Measurements from ENCODE around the gene AGRN.

Gene AGRN

GRCh38 chr1:1039145-1039910, 19.4 kb downstream of the AGRN start:
- no peak for DNase-seq

GRCh38 chr1:1040004-1040991, 20.4 kb downstream of the AGRN start:
- DNase-seq = peak; percentile 80 to 86

- no peak for DNase-seq
Observed at GRCh38 chr1:1041092-1041523, 21.2 kb downstream of the AGRN start.

- DNase-seq = no peak
Observed at GRCh38 chr1:1041873-1042272, 22.0 kb downstream of the AGRN start.

- no peak for DNase-seq
Observed at GRCh38 chr1:1042835-1043234, 22.9 kb downstream of the AGRN start.

- DNase-seq = no peak
Observed at GRCh38 chr1:1043411-1043810, 23.5 kb downstream of the AGRN start.

GRCh38 chr1:1043921-1044320, 24.0 kb downstream of the AGRN start:
- DNase-seq = no peak

GRCh38 chr1:1044455-1045078, 24.6 kb downstream of the AGRN start:
- DNase-seq = no peak

- DNase-seq = no peak
Observed at GRCh38 chr1:1045129-1045528, 25.2 kb downstream of the AGRN start.

- no peak for DNase-seq
Observed at GRCh38 chr1:1046243-1046642, 26.3 kb downstream of the AGRN start.

- no peak for DNase-seq
Observed at GRCh38 chr1:1046767-1047166, 26.8 kb downstream of the AGRN start.

- DNase-seq = no peak
Observed at GRCh38 chr1:1047407-1047806, 27.5 kb downstream of the AGRN start.

- no peak for DNase-seq
Observed at GRCh38 chr1:1047963-1048362, 28.0 kb downstream of the AGRN start.

GRCh38 chr1:1048765-1049164, 28.8 kb downstream of the AGRN start:
- DNase-seq = no peak

- no peak for DNase-seq
Observed at GRCh38 chr1:1049318-1050165, 29.6 kb downstream of the AGRN start.

- DNase-seq = no peak
Observed at GRCh38 chr1:1050577-1051052, 30.7 kb downstream of the AGRN start.

- DNase-seq = no peak
Observed at GRCh38 chr1:1051127-1051810, 31.3 kb downstream of the AGRN start.

- no peak for DNase-seq
Observed at GRCh38 chr1:1052003-1052840, 32.3 kb downstream of the AGRN start.

GRCh38 chr1:1053022-1053421, 33.1 kb downstream of the AGRN start:
- no peak for DNase-seq

GRCh38 chr1:1053682-1054081, 33.8 kb downstream of the AGRN start:
- no peak for DNase-seq

Data from CD4-positive, alpha-beta T cell treated with Interferon alpha-2 for 1 hour (primary cell).